ENCODE measurements around the gene SLC45A3.
"Not testable (repeated sequence)": the region's sequence is repeated elsewhere in the genome, so short reads cannot be mapped to it uniquely, and the experiment has no call there.

The SLC45A3 gene

GRCh38 chr1:205680073-205680851 is at the start of gene SLC45A3:
Gene SLC45A3 (minus strand): TSS chr1:205680509. CDS start chr1:205664656, 15,853 bp downstream.
- peak; percentile 57 for DNase-seq

GRCh38 chr1:205726619-205727125 is 46.4 kb upstream of the SLC45A3 start:
- DNase-seq: no peak

GRCh38 chr1:205725514-205725913 is 45.2 kb upstream of the SLC45A3 start:
- DNase-seq: no peak

GRCh38 chr1:205720740-205721139 is 40.4 kb upstream of the SLC45A3 start:
- DNase-seq: not testable (repeated sequence)

GRCh38 chr1:205719762-205720161 is 39.5 kb upstream of the SLC45A3 start:
- DNase-seq: no peak

- no peak for DNase-seq
Measured at GRCh38 chr1:205719015-205719414, 38.7 kb upstream of the SLC45A3 start.

- DNase-seq: no peak
Measured at GRCh38 chr1:205716371-205717132, 36.2 kb upstream of the SLC45A3 start.

GRCh38 chr1:205715628-205716027 is 35.3 kb upstream of the SLC45A3 start:
- no peak for DNase-seq

GRCh38 chr1:205714906-205715246 is 34.6 kb upstream of the SLC45A3 start:
- no peak for DNase-seq

GRCh38 chr1:205714190-205714905 is 34.0 kb upstream of the SLC45A3 start:
- no peak for DNase-seq

- peak; percentile 25 for DNase-seq
Measured at GRCh38 chr1:205711105-205712048, 31.1 kb upstream of the SLC45A3 start.

GRCh38 chr1:205710201-205711062 is 30.1 kb upstream of the SLC45A3 start:
- DNase-seq: no peak

GRCh38 chr1:205709640-205710039 is 29.3 kb upstream of the SLC45A3 start:
- no peak for DNase-seq

GRCh38 chr1:205709059-205709398 is 28.7 kb upstream of the SLC45A3 start:
- no peak for DNase-seq

- DNase-seq: no peak
Measured at GRCh38 chr1:205706601-205707502, 26.5 kb upstream of the SLC45A3 start.

- no peak for DNase-seq
Measured at GRCh38 chr1:205704903-205705302, 24.6 kb upstream of the SLC45A3 start.

GRCh38 chr1:205703072-205703471 is 22.8 kb upstream of the SLC45A3 start:
- no peak for DNase-seq

- no peak for DNase-seq
Measured at GRCh38 chr1:205701891-205702290, 21.6 kb upstream of the SLC45A3 start.

- DNase-seq: no peak
Measured at GRCh38 chr1:205701420-205701819, 21.1 kb upstream of the SLC45A3 start.

- DNase-seq: no peak
Measured at GRCh38 chr1:205700865-205701401, 20.6 kb upstream of the SLC45A3 start.

All from stimulated activated CD4-positive, alpha-beta T cell treated with anti-CD3 and anti-CD28 coated beads, Interleukin-12 subunit alpha, Interleukin-12 subunit beta, amount 100 ng/mL, for 4 hours (primary cell).